SIG-M5 treated with dmso at 0.1 percent for 504 hours (cell line): ENCODE results near the gene NFX1.

Experiments used
- DNase-seq: peaks from one replicate; lab custom pipeline; 2025; ENCODE audit not compliant: unreplicated experiment; lab: John Stamatoyannopoulos, UW

NFX1 gene

DNA sequence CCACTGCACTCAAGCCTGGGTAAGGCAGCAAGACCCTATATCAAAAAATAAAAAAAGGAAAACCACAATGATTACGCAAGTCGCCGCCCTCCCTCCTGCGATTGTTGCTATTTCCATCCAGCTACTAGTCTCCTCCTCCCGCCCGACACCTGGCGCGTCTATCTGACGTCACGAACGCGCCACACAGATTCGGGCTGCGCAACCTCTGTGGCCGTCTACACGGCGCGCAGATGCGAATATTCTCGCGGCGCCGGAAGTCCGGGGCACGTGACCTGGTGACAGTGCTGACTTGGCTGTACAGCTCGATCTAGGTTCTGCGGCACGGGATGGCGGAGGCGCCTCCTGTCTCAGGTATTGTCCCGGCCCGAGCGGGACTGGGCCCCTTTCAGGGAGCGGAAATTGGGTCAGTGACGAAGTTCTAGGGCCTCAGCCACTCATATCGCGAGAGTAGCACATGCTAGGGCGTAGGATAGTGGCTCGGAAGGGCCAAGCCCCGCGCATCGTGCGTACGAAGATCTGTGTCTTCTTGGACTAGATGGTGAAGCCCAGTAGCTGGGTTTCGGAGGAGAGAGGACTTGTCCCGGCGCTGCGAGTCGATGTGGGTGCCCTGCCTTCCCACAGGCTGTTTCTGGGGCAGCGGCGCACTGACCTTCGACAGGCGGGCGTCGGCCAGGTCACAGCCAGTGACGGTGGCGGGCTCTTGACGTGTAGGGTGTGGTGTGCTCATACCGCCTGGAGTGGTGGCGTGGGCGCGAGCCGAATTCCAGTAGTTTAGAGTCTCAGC, at the start of gene NFX1:
Gene NFX1 (plus strand): TSS at position 270 of the 784 bp plus-strand sequence. CDS start 57 bp downstream, at position 327.
- DNase-seq, result peak; percentile 98

- no peak for DNase-seq
Observed at GRCh38 chr9:33241298-33241697, 49.0 kb upstream of the NFX1 start.

DNA sequence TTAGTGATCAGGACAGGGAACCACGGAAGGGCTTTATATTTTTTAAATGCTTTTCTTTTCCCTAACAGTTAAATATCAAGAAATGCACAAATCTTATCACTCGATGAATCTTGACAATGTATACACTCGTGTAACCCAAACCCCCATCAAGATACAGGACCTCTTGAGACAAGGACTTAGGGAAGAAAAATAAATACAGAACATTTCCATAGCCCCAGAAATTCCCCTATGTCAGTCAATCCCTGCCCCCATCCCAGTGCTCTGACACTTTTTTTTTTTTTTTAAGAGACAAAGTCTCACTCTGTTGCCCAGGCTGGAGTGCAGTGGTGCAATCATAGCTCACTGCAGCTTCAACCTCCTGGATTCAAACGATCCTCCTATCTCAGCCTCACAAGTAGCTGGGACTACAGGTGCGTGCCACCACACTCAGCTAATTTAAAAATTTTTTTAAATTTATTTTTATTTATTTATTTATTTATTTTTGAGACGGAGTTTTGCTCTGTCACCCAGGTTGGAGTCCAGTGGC, 47.6 kb upstream of the NFX1 start:
- no peak for DNase-seq

- DNase-seq, result no peak
Observed at GRCh38 chr9:33244137-33244784, 46.1 kb upstream of the NFX1 start.

DNA sequence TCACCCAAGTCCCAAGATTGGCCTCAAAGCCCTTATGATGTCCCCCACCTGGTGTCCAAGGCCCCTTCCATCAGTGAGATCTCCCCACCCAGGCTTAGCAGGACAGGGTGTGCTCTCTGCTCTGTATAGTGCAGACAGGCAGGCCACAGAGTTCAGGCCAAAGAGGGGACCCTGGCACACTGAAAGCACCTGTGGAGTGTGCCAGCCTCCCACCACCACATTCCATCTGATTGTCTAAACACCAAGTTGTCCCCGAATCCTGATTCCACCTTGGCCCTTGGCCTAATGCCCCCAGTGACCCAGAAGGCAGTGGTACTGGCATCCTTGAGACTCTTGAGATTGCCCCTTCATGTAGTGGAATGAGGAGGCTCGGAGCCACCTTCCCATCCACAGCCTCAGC, 45.0 kb upstream of the NFX1 start:
- DNase-seq, result no peak

GRCh38 chr9:33246269-33246860, 44.0 kb upstream of the NFX1 start:
- DNase-seq, result no peak

GRCh38 chr9:33248606-33249005, 41.7 kb upstream of the NFX1 start:
- no peak for DNase-seq

GRCh38 chr9:33249087-33249658, 41.1 kb upstream of the NFX1 start:
- no peak for DNase-seq

- no peak for DNase-seq
Observed at GRCh38 chr9:33249983-33250382, 40.3 kb upstream of the NFX1 start.

DNA sequence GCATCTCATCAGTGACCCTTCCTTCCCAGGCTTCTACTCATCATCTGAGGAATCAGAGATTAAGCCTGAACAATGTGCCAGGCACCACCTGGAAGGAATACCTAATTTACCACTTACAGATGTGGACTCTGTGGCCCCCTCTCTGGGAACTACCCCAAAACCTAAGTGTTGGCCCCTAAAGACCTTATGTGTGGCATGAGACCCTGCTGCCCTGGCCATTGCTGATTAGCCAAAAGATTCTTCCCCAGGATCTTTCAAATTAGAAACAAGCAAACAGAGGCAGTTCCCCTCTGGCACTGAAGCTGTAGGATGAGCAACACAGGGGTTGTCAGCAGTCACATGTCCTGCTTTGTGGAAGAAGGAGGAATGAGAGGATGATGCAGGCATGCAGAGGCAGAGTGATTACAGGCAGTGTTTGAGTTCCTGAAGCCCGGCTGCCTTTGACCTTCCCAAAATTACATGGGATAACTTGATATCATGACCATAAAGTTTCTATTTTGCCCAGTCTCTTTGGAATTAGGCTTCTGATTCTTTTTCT, 39.8 kb upstream of the NFX1 start:
- no peak for DNase-seq

- DNase-seq, result no peak
Observed at GRCh38 chr9:33254211-33254610, 36.1 kb upstream of the NFX1 start.

DNA sequence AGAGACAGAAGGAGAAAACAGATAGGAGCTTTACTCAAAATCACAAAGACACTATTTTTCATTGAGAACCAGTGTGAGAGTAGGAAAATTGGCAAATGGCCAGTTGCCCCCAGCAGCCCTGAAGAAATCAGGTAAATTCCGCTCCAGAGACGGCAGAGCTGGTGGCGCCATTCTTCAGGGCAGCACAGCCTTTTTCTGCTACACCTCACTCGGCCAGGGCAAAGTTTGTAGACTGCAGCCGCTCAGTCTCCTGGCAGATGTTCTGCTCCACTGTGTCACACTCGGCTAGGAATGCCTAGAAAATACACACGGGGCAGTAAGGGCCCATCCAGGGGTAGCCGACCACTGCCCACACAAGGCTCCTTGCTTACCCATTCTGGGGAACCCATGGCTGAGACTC, 35.3 kb upstream of the NFX1 start:
- no peak for DNase-seq

DNA sequence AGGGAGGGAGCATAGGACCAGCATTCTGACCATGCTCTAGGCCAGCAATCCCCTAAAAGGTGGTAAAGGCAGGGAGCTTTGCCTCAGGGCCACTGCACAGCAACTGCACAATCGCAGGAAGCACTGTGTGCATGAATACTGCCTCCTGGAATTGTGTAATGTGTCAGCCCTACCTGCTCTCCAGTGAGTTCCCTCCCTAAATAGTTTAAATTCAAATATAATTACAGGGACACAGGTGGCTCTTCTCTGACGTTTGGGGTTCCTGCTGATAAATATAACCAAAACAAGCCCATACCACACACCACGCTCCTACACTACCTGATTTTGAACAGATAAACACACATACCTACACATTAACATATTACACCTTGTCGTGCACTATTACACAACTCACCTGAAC, 34.8 kb upstream of the NFX1 start:
- no peak for DNase-seq

DNA sequence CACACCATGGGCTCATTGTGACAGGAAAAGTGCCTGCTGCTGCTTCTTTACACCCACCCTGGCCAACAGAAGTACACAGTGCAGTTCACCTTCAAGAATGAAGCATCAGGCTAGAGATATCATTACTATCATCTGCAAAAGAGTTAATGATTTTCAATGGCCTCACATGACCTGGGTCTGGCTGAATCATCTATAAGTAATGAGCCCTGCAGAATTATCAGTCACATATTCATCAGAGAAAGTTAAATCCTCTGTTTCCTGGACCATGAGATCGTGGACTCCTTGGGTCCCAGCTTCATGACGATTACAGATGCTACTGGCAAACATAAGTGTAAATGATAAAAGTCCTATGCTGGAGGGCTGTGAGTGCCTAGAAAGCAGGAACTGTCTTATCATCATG, 34.1 kb upstream of the NFX1 start:
- DNase-seq, result no peak

- DNase-seq, result no peak
Observed at GRCh38 chr9:33257276-33257675, 33.0 kb upstream of the NFX1 start.

DNA sequence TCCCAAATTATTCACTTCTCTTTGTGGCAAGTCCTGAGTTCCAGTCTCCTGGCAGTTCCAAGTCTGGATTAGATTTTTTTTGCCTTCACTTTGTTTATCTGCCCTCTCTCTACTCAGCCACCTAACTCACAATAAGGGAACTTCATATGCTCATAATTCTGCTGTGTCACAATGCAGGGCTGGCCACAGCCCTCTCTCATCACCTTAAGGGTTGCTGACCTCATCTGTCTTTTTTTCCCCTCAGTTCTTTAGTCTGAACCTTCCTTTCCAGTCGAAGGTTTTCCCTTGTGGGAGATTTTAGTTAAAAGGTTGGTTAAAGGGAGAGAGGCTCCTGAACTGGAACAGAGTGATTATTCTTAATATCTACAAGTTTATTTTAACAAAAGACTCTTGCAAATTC, 29.9 kb upstream of the NFX1 start:
- no peak for DNase-seq

DNA sequence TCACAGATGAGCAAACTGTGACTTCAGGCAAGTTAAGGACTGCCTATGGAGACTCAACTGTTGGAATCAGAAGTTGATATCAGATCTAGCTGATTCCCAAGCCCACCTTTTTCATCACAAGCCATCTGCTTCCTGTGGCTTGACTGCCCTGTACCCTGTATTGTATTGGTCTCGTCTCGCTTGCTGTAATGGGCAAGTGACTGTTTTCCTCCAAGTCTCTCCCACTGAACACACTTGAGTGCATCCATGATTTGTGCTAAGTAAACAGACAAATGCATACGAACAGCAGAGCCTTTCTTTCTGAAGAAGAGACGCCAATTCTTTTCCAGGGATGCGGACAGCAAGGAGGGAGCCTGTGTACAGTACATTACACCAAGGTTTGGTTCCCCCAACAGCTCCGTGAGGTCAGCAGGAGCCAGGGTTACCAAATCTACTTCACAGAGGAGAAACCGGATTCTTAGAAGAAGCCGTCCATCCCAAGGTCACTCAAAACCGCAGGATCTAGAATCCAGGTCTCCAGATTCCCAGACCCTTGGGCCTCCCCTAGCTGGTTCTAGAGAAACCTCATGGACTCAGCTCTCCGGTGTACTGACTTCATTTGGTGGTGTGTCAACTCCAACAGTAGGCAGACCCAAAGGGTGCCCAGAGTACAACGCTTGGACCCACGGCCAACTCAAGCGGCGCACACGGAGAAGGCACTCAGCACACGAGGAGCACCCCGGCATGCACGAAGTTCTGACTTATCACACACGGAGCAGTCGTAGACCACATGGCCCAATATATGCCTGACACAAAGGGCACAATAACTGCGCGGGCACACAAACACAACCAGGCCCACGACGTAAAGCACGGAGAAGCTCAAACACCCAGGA, 26.9 kb upstream of the NFX1 start:
- peak; percentile 13 for DNase-seq

GRCh38 chr9:33264003-33264472, 26.3 kb upstream of the NFX1 start:
- no peak for DNase-seq

- DNase-seq, result peak; percentile 98
Observed at GRCh38 chr9:33264473-33265177, 25.7 kb upstream of the NFX1 start, which contains the start of the genes BAG1 and CHMP5. Gene BAG1, minus strand, starts transcription at chr9:33264708. Gene CHMP5, plus strand, starts transcription at chr9:33265049. Its CDS starts 30 bp downstream, at chr9:33265079.
